K562 (cell line): ENCODE data around the gene FAR2. TPM values are rescaled to one million over a fixed set of nuclear protein-coding genes. Genes with fewer than 3 reads are reported as not detected.

ENCODE experiments used
- ATAC-seq: fragments of 200-7000 bp; cut with Tn5 transposase; 3 replicates; pipeline ENCODE4 v1.9.1; 2020; ENCODE audit warnings: moderate library complexity
- BruUV-seq: library from RNA; stranded (reverse); fragments of 400-500 nt; replicated peaks from 2 replicates; lab custom pipeline; 2021; lab: Mats Ljungman, UMichigan
- CTCF ChIA-PET: fragments of 300-600 bp; formaldehyde crosslinking; extraction: SDS; loops from one replicate; lab custom pipeline; 2021; ENCODE audit warnings: low intra/inter-chr PET ratio; lab: Yijun Ruan, JAX
- POLR2A ChIA-PET: fragments of 300-600, 350-650 bp; sonication (Branson Sonifier 250); formaldehyde crosslinking; extraction: SDS; loops from one replicate; lab custom pipeline; 2021; ENCODE audit warnings: antibody characterized with exemption, inconsistent platforms; lab: Yijun Ruan, JAX
- DNase-seq, 4 experiments: peaks; one replicate each; pipeline versions ENCODE4 v3.0.0 to v3.0.0-alpha.2; 2011 to 2018; ENCODE audit warnings: low spot score in 3 of 4, mixed read lengths in 3 of 4; ENCODE audit errors: extremely low read depth in 1 of 4
- FAIRE-seq: peaks from 2 replicates; lab custom pipeline; 2011; peaks lifted over from hg19 to GRCh38; lab: Jason Lieb, UNC
- H2AFZ ChIP-seq: 2 replicates; pipeline ENCODE4 v1.6.0; 2011; ENCODE audit warnings: low read depth, low read length, control low read depth, inconsistent platforms
- H3K27ac ChIP-seq: fragments of 200-600 bp; 3 replicates; pipeline ENCODE4 v1.8.0; 2011; ENCODE audit warnings: low read depth, mild to moderate bottlenecking, control low read depth, inconsistent platforms, low read length, moderate library complexity, mixed read lengths; ENCODE audit errors: extremely low read depth
- H3K27me3 ChIP-seq, 2 experiments: fragments of 300-600 bp in 1 of 2; 2 replicates in 1 of 2; 3 replicates in 1 of 2; pipeline versions ENCODE4 v1.6.0 to v1.8.0; 2011; ENCODE audit warnings: inconsistent platforms in 2 of 2, low read length in 2 of 2, mild to moderate bottlenecking in 1 of 2, mixed read lengths in 1 of 2, moderate library complexity in 1 of 2; ENCODE audit not compliant: control insufficient read depth in 2 of 2, insufficient read depth in 2 of 2
- H3K36me3 ChIP-seq: fragments of 300-600 bp; 3 replicates; pipeline ENCODE4 v1.8.0; 2011; ENCODE audit warnings: mild to moderate bottlenecking, low read length, inconsistent platforms; ENCODE audit not compliant: control insufficient read depth, insufficient read depth
- H3K4me1 ChIP-seq, 2 experiments: fragments of 200-600 bp in 1 of 2; replicated peaks in 1 of 2; 2 replicates in 1 of 2; 3 replicates in 1 of 2; pipeline versions ENCODE4 v1.5.1 to v1.8.0; 2011; ENCODE audit warnings: inconsistent platforms in 2 of 2, low read length in 2 of 2, mild to moderate bottlenecking in 1 of 2, mixed read lengths in 1 of 2, moderate library complexity in 1 of 2; ENCODE audit not compliant: control insufficient read depth in 2 of 2, insufficient read depth in 2 of 2
- H3K4me2 ChIP-seq: 2 replicates; pipeline ENCODE4 v1.6.1; 2011; ENCODE audit warnings: low read length, control low read depth, inconsistent platforms, mixed read lengths; ENCODE audit not compliant: insufficient read depth
- H3K4me3 ChIP-seq: fragments of 200-600 bp; sonication (generic), shearing (Covaris generic); 2 replicates; pipeline ENCODE4 v1.5.1; 2016; ENCODE audit warnings: control low read depth, inconsistent platforms
- H3K79me2 ChIP-seq: fragments of 200-600 bp; 3 replicates; pipeline ENCODE4 v1.8.0; 2011; ENCODE audit warnings: low read length, inconsistent platforms; ENCODE audit not compliant: control insufficient read depth, insufficient read depth
- H3K9ac ChIP-seq, 2 experiments: 2 replicates each; pipeline versions ENCODE4 v1.6.0 to v1.6.1; 2011; ENCODE audit warnings: low read depth in 2 of 2, low read length in 2 of 2, control low read depth in 1 of 2, inconsistent platforms in 1 of 2, mild to moderate bottlenecking in 1 of 2, mixed read lengths in 1 of 2; ENCODE audit not compliant: insufficient read depth in 1 of 2
- H3K9me1 ChIP-seq: one replicate; pipeline ENCODE4 v1.6.0; 2011; ENCODE audit warnings: inconsistent platforms, mild to moderate bottlenecking, low read length, moderate library complexity; ENCODE audit not compliant: control insufficient read depth, insufficient read depth
- H3K9me3 ChIP-seq: replicated peaks from 2 replicates; pipeline ENCODE4 v1.5.1; 2011; ENCODE audit warnings: low read depth, low read length, inconsistent platforms; ENCODE audit not compliant: control insufficient read depth, insufficient read depth
- H4K20me1 ChIP-seq: replicated peaks from 2 replicates; pipeline ENCODE4 v1.6.1; 2011; ENCODE audit warnings: low read length, inconsistent platforms, mixed read lengths; ENCODE audit not compliant: control insufficient read depth, insufficient read depth
- ARID2 ChIP-seq: fragments of 450-650 bp; IDR thresholded peaks from 2 replicates; pipeline ENCODE4 v1.6.1; 2017; ENCODE audit warnings: antibody characterized with exemption, mild to moderate bottlenecking
- HMG20A ChIP-seq: fragments of 450-650 bp; formaldehyde crosslinking; conservative IDR thresholded peaks from 2 replicates; pipeline ENCODE4 v1.4.0; 2020; ENCODE audit warnings: mild to moderate bottlenecking, mixed read lengths
- HMGXB4 ChIP-seq: sonication (generic); formaldehyde crosslinking; IDR thresholded peaks from 2 replicates; pipeline ENCODE4 v1.8.1; 2023; ENCODE audit warnings: mild to moderate bottlenecking, missing genetic modification reagents
- TCF7L2 ChIP-seq: fragments of 150-350 bp; IDR thresholded peaks from 2 replicates; pipeline ENCODE4 v1.6.1; 2016; ENCODE audit warnings: low read depth, mild to moderate bottlenecking, low read length, moderate library complexity
- YY1 ChIP-seq, 3 experiments: IDR thresholded peaks; 2 replicates each; pipeline ENCODE4 v1.6.1; 2011; ENCODE audit warnings: low read length in 2 of 3, mild to moderate bottlenecking in 2 of 3, moderate library complexity in 2 of 3, borderline replicate concordance in 1 of 3, control low read depth in 1 of 3, low read depth in 1 of 3; ENCODE audit not compliant: insufficient read depth in 3 of 3, insufficient replicate concordance in 2 of 3, control insufficient read depth in 1 of 3, insufficient read length in 1 of 3; ENCODE audit errors: extremely low read depth in 1 of 3
- ZC3H8 ChIP-seq: fragments of 450-650 bp; IDR thresholded peaks from 2 replicates; pipeline ENCODE4 v1.6.1; 2017
- ZMIZ1 ChIP-seq, 2 experiments: fragments of 150-350 bp in 1 of 2; IDR thresholded peaks; 2 replicates each; pipeline ENCODE4 v1.6.1; 2012 to 2016; ENCODE audit warnings: low read depth in 2 of 2, low read length in 2 of 2, mild to moderate bottlenecking in 1 of 2, moderate library complexity in 1 of 2
- ZNF140 ChIP-seq: fragments of 250-450 bp; sonication (Bioruptor Pico); IDR thresholded peaks from 2 replicates; pipeline ENCODE4 v1.8.0; 2021; ENCODE audit warnings: moderate library complexity, mild to moderate bottlenecking, inconsistent platforms
- ZNF263 ChIP-seq: sonication (generic); formaldehyde crosslinking; IDR thresholded peaks from 2 replicates; pipeline ENCODE4 v1.8.0; 2022; ENCODE audit warnings: mild to moderate bottlenecking, missing genetic modification reagents, borderline replicate concordance
- ZNF707 ChIP-seq: fragments of 250-450 bp; sonication (Bioruptor Pico); conservative IDR thresholded peaks from 2 replicates; pipeline ENCODE4 v1.8.0; 2022; ENCODE audit warnings: inconsistent platforms, mild to moderate bottlenecking, moderate library complexity
- WGBS: fragments of 100-300 bp; shearing (Covaris generic); methylation state at CpG from one replicate; pipeline ENCODE4 v1.1.6; 2016; ENCODE audit warnings: low coverage, mixed read lengths; ENCODE audit not compliant: insufficient coverage; ENCODE audit errors: missing lambda C conversion rate; 5-methylcytosine and 5-hydroxymethylcytosine counted together
- in situ Hi-C: fragments of 300-500 bp; cut with MboI; formaldehyde crosslinking; loops from 4 replicates; pipeline ENCODE4 v1.15.0; 2018; ENCODE audit warnings: inconsistent platforms, mixed read lengths
- intact Hi-C: fragments of 100-400 bp; cut with micrococcal nuclease; formaldehyde crosslinking; loops from 2 replicates; pipeline ENCODE4 v1.14.2; 2022
- polyA plus RNA-seq, 8 experiments: library from polyadenylated mRNA; depleted of rRNA in 4 of 8; stranded (reverse) in 5 of 8; unstranded in 3 of 8; fragments of >200 nt; fragmentation: Nextera tagmentation in 2 of 8; fragmentation: Illumina TruSeq in 1 of 8; extraction: Ambion mirVana in 2 of 8; extraction: Trizol in 1 of 8; gene quantifications; 2 replicates each; pipeline versions ENCODE4 v1.2.1 to v1.2.3, GENCODE V29; 2011 to 2014; ENCODE audit warnings: inconsistent platforms in 1 of 8, missing spikeins in 1 of 8
- total RNA-seq, 7 experiments: library from RNA; depleted of rRNA in 6 of 7; stranded (reverse); fragments of >200 nt in 6 of 7; fragmentation: Illumina TruSeq in 2 of 7; extraction: Trizol in 2 of 7; gene quantifications; 2 replicates each; pipeline versions ENCODE4 v1.2.1 to v1.2.3, GENCODE V29; 2011 to 2021; ENCODE audit warnings: low replicate concordance in 1 of 7

The FAR2 gene
- total and polyA plus RNA-seq, 9 of the 15 experiments (the other 6 are each of a cell fraction or from before 2014, with no cell fraction given) = 5.0 to 13.4 (median 8.5) TPM

GRCh38 chr12:29157486-29157946, 8.4 kb downstream of the FAR2 start:
- intact Hi-C loops = no loop called here
- no peak overlapping the region for H3K4me3 ChIP-seq
- TF ChIP-seq ZC3H8 (no peak), ZNF707 (CRISPR knock-in tag) (no peak), ARID2 (no peak), ZNF263 (no peak), TCF7L2 (no peak), ZMIZ1 (IDR thresholded peaks at IDR 0.05; ENCODE audit: low read depth in 2 of 2, low read length in 2 of 2) (no peak), ZNF140 (CRISPR knock-in tag) (no peak), YY1 (IDR thresholded peaks at IDR 0.05; ENCODE audit: borderline replicate concordance in 1 of 3, control insufficient read depth in 1 of 3, extremely low read depth in 1 of 3, insufficient read depth in 3 of 3, insufficient read length in 1 of 3, insufficient replicate concordance in 2 of 3, low read depth in 1 of 3, low read length in 2 of 3) (no peak), HMG20A (CRISPR knock-in tag) (no peak), HMGXB4 (no peak)
- CTCF ChIA-PET = no interaction called here
- H3K36me3 ChIP-seq = no peaks in the 10 kb centered on the region
- H3K27me3 ChIP-seq = no peaks in the 10 kb centered on the region
- H2AFZ ChIP-seq = no peak overlapping the region
- no peaks in the 10 kb centered on the region for H3K9me1 ChIP-seq
- no peak overlapping the region for H3K4me2 ChIP-seq
- ATAC-seq (no peak), DNase-seq (no peak), FAIRE-seq (peak; percentile 23)
- H3K4me1 ChIP-seq = no peaks in the 10 kb centered on the region; a peak in 2 of 5 replicates
- no peaks in the 10 kb centered on the region for H4K20me1 ChIP-seq
- no peak overlapping the region for H3K27ac ChIP-seq
- no TSS peak for BruUV-seq
- 31% methylated on average over 1 of the region's 1 CpG for WGBS
- no peak overlapping the region for H3K9ac ChIP-seq
- H3K9me3 ChIP-seq = no peaks in the 10 kb centered on the region
- POLR2A ChIA-PET = no interaction called here
- no peaks in the 10 kb centered on the region for H3K79me2 ChIP-seq
- in situ Hi-C loops = no loop called here
